ENCODE data around the gene CDH10.

GRCh38 chr5:24538346-24538745 is 106.4 kb downstream of the CDH10 start:
- TF ChIP-seq CTCF (IDR thresholded peaks at IDR 0.05) (no peak), EZH2 (IDR thresholded peaks at IDR 0.05; ENCODE audit: borderline replicate concordance, insufficient read depth, low read depth, low read length, poor library complexity, severe bottlenecking) (no peak)

Data from B cell (primary cell).